GM23338 (cell line): ENCODE results near the gene KDM4B. TPM values are rescaled to one million over a fixed set of nuclear protein-coding genes. Genes with fewer than 3 reads are reported as not detected.

Experiments used
- ATAC-seq: fragments of 200-7000 bp; cut with Tn5 transposase; 3 replicates; pipeline ENCODE4 v1.9.1; 2020
- DNase-seq: peaks from one replicate; pipeline ENCODE4 v3.0.0-alpha.2; 2015; ENCODE audit warnings: low spot score
- H2AFZ ChIP-seq: fragments of 200-600 bp; sonication (generic); 2 replicates; pipeline ENCODE4 v1.8.0; 2016; ENCODE audit warnings: antibody characterized with exemption, mild to moderate bottlenecking, moderate library complexity
- H3F3A ChIP-seq: fragments of 200-600 bp; sonication (generic); replicated peaks from 2 replicates; pipeline ENCODE4 v1.8.0; 2017; ENCODE audit warnings: antibody characterized with exemption, mixed run types, low read depth
- H3K27ac ChIP-seq: fragments of 200-600 bp; sonication (generic); 2 replicates; pipeline ENCODE4 v1.6.1; 2016; ENCODE audit warnings: low read depth
- H3K27me3 ChIP-seq: fragments of 200-600 bp; sonication (generic); 2 replicates; pipeline ENCODE4 v1.8.0; 2016; ENCODE audit warnings: mild to moderate bottlenecking, mixed run types, moderate library complexity; ENCODE audit not compliant: insufficient read depth
- H3K36me3 ChIP-seq: fragments of 200-600 bp; sonication (generic); 2 replicates; pipeline ENCODE4 v1.8.0; 2016; ENCODE audit warnings: mild to moderate bottlenecking; ENCODE audit not compliant: insufficient read depth
- H3K4me1 ChIP-seq: fragments of 200-600 bp; sonication (generic); 2 replicates; pipeline ENCODE4 v1.8.0; 2016; ENCODE audit warnings: mild to moderate bottlenecking, moderate library complexity; ENCODE audit not compliant: insufficient read depth
- H3K4me2 ChIP-seq: fragments of 200-600 bp; sonication (generic); 2 replicates; pipeline ENCODE4 v1.7.1; 2017; ENCODE audit warnings: mixed run types
- H3K4me3 ChIP-seq: fragments of 200-600 bp; sonication (generic); 2 replicates; pipeline ENCODE4 v1.6.1; 2016; ENCODE audit warnings: mixed run types
- H3K79me2 ChIP-seq: fragments of 200-600 bp; sonication (generic); replicated peaks from 2 replicates; pipeline ENCODE4 v1.8.0; 2017; ENCODE audit warnings: mild to moderate bottlenecking; ENCODE audit not compliant: insufficient read depth
- H3K9me2 ChIP-seq: fragments of 200-600 bp; sonication (generic); 2 replicates; pipeline ENCODE4 v1.8.0; 2017; ENCODE audit not compliant: insufficient read depth
- H4K20me1 ChIP-seq: fragments of 200-600 bp; sonication (generic); replicated peaks from 2 replicates; pipeline ENCODE4 v1.8.0; 2017; ENCODE audit warnings: mild to moderate bottlenecking; ENCODE audit not compliant: insufficient read depth
- H3K27ac Mint-ChIP-seq: 2 replicates; pipeline ENCODE4 v1.8.0; 2020; ENCODE audit warnings: inconsistent platforms, mild to moderate bottlenecking, moderate library complexity, mixed read lengths
- H3K27me3 Mint-ChIP-seq: 3 replicates; pipeline ENCODE4 v1.8.0; 2022; ENCODE audit warnings: low read depth, mild to moderate bottlenecking, moderate library complexity, mixed read lengths, inconsistent platforms; ENCODE audit not compliant: insufficient read depth, poor library complexity
- H3K36me3 Mint-ChIP-seq: 3 replicates; pipeline ENCODE4 v1.8.0; 2021; ENCODE audit warnings: low read depth, mild to moderate bottlenecking, inconsistent platforms, moderate library complexity, mixed read lengths
- H3K4me1 Mint-ChIP-seq: 3 replicates; pipeline ENCODE4 v1.8.0; 2020; ENCODE audit warnings: mild to moderate bottlenecking, inconsistent platforms, mixed read lengths
- H3K4me3 Mint-ChIP-seq: 3 replicates; pipeline ENCODE4 v1.8.0; 2021; ENCODE audit warnings: moderate library complexity, mild to moderate bottlenecking, inconsistent platforms, mixed read lengths
- H3K9me3 Mint-ChIP-seq: 3 replicates; pipeline ENCODE4 v1.8.0; 2020; ENCODE audit warnings: moderate library complexity, mild to moderate bottlenecking, inconsistent platforms, mixed read lengths
- CTCF ChIP-seq, 2 experiments: fragments of 200-600 bp in 1 of 2; sonication (generic) in 1 of 2; conservative IDR thresholded peaks; 2 replicates each; pipeline versions ENCODE4 v1.5.1 to v1.6.1; 2016 to 2017; ENCODE audit warnings: antibody characterized with exemption in 2 of 2, low read depth in 2 of 2, mild to moderate bottlenecking in 2 of 2, moderate library complexity in 1 of 2
- ETS1 ChIP-seq: IDR thresholded peaks from 2 replicates; pipeline ENCODE4 v1.6.1; 2016; ENCODE audit warnings: antibody characterized with exemption
- EZH2 ChIP-seq: fragments of 200-600 bp; sonication (generic); IDR thresholded peaks from one replicate; pipeline ENCODE4 v1.8.0; 2017; ENCODE audit warnings: antibody characterized with exemption, mild to moderate bottlenecking, low read depth; ENCODE audit not compliant: unreplicated experiment
- JUNB ChIP-seq: IDR thresholded peaks from one replicate; pipeline ENCODE4 v1.6.1; 2016; ENCODE audit warnings: antibody characterized with exemption; ENCODE audit not compliant: unreplicated experiment
- NANOG ChIP-seq: IDR thresholded peaks from 2 replicates; pipeline ENCODE4 v1.6.1; 2016; ENCODE audit warnings: antibody characterized with exemption, borderline replicate concordance
- ZNF114 ChIP-seq: fragments of 250-450 bp; sonication (Bioruptor Pico); IDR thresholded peaks from 2 replicates; pipeline ENCODE4 v1.5.0; 2020; ENCODE audit warnings: mild to moderate bottlenecking, moderate library complexity
- ZNF331 ChIP-seq: fragments of 250-450 bp; sonication (Bioruptor Pico); IDR thresholded peaks from 2 replicates; pipeline ENCODE4 v1.5.0; 2020; ENCODE audit warnings: low read depth, mild to moderate bottlenecking, moderate library complexity
- polyA plus RNA-seq: library from polyadenylated mRNA; unstranded; fragments of >200 nt; fragmentation: Nextera tagmentation; extraction: Ambion mirVana; gene quantifications from 2 replicates; pipeline ENCODE4 v1.2.1, GENCODE V29; 2016
- total RNA-seq: library from RNA; depleted of rRNA; stranded (reverse); fragments of >200 nt; shearing (Covaris generic); gene quantifications from 2 replicates; pipeline ENCODE4 v1.2.3, GENCODE V29; 2014
- TF ChIP-seq, protein P1 (sequence below): fragments of 250-450 bp; sonication (Bioruptor Pico); IDR thresholded peaks from 2 replicates; pipeline ENCODE4 v1.5.0; 2020; ENCODE audit warnings: mild to moderate bottlenecking, moderate library complexity

Gene KDM4B
- total and polyA plus RNA-seq, 2 experiments from 2014 or later: 9.1 to 27.6 TPM

GRCh38 chr19:5072115-5072514 is 103.2 kb downstream of the KDM4B start:
- Histone ChIP-seq H2AFZ (no peak overlapping the region), H3K4me1 (peaks cover 27% of the 10 kb centered on the region), H3K27ac (no peak overlapping the region), H3K27me3 (no peaks in the 10 kb centered on the region), H3K4me3 (no peak overlapping the region), H4K20me1 (peaks cover 10% of the 10 kb centered on the region; the same call in 1 of the 2 replicates), H3K79me2 (no peaks in the 10 kb centered on the region), H3K4me2 (no peak overlapping the region), H3F3A (peaks cover 7% of the 10 kb centered on the region; the same call in 1 of the 2 replicates), H3K36me3 (no peaks in the 10 kb centered on the region), H3K9me2 (no peaks in the 10 kb centered on the region)
- H3K4me3 Mint-ChIP-seq: no peak overlapping the region
- no peak for ATAC-seq
- peaks cover 11% of the 10 kb centered on the region for H3K27me3 Mint-ChIP-seq
- no peak for TF ChIP-seq EZH2
- no peak for TF ChIP-seq CTCF (conservative IDR thresholded peaks at IDR 0.05; ENCODE audit: low read depth in 2 of 2)
- no peak for TF ChIP-seq ZNF114 (CRISPR knock-in tag)
- no peak for TF ChIP-seq ETS1
- no peak for TF ChIP-seq NANOG
- TF ChIP-seq JUNB: no peak
- TF ChIP-seq, protein P1, sequence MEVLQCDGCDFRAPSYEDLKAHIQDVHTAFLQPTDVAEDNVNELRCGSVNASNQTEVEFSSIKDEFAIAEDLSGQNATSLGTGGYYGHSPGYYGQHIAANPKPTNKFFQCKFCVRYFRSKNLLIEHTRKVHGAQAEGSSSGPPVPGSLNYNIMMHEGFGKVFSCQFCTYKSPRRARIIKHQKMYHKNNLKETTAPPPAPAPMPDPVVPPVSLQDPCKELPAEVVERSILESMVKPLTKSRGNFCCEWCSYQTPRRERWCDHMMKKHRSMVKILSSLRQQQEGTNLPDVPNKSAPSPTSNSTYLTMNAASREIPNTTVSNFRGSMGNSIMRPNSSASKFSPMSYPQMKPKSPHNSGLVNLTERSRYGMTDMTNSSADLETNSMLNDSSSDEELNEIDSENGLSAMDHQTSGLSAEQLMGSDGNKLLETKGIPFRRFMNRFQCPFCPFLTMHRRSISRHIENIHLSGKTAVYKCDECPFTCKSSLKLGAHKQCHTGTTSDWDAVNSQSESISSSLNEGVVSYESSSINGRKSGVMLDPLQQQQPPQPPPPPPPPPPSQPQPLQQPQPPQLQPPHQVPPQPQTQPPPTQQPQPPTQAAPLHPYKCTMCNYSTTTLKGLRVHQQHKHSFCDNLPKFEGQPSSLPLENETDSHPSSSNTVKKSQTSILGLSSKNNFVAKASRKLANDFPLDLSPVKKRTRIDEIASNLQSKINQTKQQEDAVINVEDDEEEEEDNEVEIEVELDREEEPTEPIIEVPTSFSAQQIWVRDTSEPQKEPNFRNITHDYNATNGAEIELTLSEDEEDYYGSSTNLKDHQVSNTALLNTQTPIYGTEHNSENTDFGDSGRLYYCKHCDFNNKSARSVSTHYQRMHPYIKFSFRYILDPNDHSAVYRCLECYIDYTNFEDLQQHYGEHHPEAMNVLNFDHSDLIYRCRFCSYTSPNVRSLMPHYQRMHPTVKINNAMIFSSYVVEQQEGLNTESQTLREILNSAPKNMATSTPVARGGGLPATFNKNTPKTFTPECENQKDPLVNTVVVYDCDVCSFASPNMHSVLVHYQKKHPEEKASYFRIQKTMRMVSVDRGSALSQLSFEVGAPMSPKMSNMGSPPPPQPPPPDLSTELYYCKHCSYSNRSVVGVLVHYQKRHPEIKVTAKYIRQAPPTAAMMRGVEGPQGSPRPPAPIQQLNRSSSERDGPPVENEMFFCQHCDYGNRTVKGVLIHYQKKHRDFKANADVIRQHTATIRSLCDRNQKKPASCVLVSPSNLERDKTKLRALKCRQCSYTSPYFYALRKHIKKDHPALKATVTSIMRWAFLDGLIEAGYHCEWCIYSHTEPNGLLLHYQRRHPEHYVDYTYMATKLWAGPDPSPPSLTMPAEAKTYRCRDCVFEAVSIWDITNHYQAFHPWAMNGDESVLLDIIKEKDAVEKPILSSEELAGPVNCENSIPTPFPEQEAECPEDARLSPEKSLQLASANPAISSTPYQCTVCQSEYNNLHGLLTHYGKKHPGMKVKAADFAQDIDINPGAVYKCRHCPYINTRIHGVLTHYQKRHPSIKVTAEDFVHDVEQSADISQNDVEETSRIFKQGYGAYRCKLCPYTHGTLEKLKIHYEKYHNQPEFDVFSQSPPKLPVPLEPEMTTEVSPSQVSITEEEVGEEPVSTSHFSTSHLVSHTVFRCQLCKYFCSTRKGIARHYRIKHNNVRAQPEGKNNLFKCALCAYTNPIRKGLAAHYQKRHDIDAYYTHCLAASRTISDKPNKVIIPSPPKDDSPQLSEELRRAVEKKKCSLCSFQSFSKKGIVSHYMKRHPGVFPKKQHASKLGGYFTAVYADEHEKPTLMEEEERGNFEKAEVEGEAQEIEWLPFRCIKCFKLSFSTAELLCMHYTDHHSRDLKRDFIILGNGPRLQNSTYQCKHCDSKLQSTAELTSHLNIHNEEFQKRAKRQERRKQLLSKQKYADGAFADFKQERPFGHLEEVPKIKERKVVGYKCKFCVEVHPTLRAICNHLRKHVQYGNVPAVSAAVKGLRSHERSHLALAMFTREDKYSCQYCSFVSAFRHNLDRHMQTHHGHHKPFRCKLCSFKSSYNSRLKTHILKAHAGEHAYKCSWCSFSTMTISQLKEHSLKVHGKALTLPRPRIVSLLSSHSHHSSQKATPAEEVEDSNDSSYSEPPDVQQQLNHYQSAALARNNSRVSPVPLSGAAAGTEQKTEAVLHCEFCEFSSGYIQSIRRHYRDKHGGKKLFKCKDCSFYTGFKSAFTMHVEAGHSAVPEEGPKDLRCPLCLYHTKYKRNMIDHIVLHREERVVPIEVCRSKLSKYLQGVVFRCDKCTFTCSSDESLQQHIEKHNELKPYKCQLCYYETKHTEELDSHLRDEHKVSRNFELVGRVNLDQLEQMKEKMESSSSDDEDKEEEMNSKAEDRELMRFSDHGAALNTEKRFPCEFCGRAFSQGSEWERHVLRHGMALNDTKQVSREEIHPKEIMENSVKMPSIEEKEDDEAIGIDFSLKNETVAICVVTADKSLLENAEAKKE: no peak
- no peak for TF ChIP-seq ZNF331 (CRISPR knock-in tag)
- no peak for DNase-seq
- no peaks in the 10 kb centered on the region for H3K9me3 Mint-ChIP-seq
- H3K4me1 Mint-ChIP-seq: peaks cover 34% of the 10 kb centered on the region
- H3K27ac Mint-ChIP-seq: no peak overlapping the region
- peaks cover 3% of the 10 kb centered on the region; the same call in 2 of the 3 replicates for H3K36me3 Mint-ChIP-seq
